H9 (cell line): ENCODE data around the gene GLYR1. TPM values are rescaled to one million over a fixed set of nuclear protein-coding genes. Genes with fewer than 3 reads are reported as not detected.

Experiments used
- DNase-seq: peaks from one replicate; pipeline ENCODE4 v3.0.0-alpha.2; 2017
- H2AFZ ChIP-seq: one replicate; pipeline ENCODE4 v1.6.1; 2013; ENCODE audit warnings: mild to moderate bottlenecking, low read length, control low read depth, moderate library complexity
- H2AK5ac ChIP-seq: 2 replicates; pipeline ENCODE4 v1.6.1; 2013; ENCODE audit warnings: low read length, control low read depth, mixed read lengths; ENCODE audit not compliant: insufficient read length
- H2BK120ac ChIP-seq: one replicate; pipeline ENCODE4 v1.6.1; 2013; ENCODE audit warnings: low read depth, mild to moderate bottlenecking, low read length, control low read depth, inconsistent platforms; ENCODE audit not compliant: poor library complexity, severe bottlenecking
- H2BK12ac ChIP-seq: 2 replicates; pipeline ENCODE4 v1.6.1; 2013; ENCODE audit warnings: low read length, control low read depth, mixed read lengths, low read depth; ENCODE audit not compliant: insufficient read length
- H2BK15ac ChIP-seq: 2 replicates; pipeline ENCODE4 v1.6.1; 2013; ENCODE audit warnings: low read depth, low read length, control low read depth
- H2BK20ac ChIP-seq: one replicate; pipeline ENCODE4 v1.6.1; 2013; ENCODE audit warnings: low read depth, mild to moderate bottlenecking, low read length, control low read depth, inconsistent platforms; ENCODE audit not compliant: poor library complexity, severe bottlenecking
- H2BK5ac ChIP-seq: 2 replicates; pipeline ENCODE4 v1.6.1; 2013; ENCODE audit warnings: low read length, control low read depth, mixed read lengths; ENCODE audit not compliant: insufficient read length
- H3K14ac ChIP-seq: 2 replicates; pipeline ENCODE4 v1.6.1; 2013; ENCODE audit warnings: low read length, control low read depth; ENCODE audit not compliant: insufficient read depth
- H3K18ac ChIP-seq: 2 replicates; pipeline ENCODE4 v1.6.1; 2013; ENCODE audit warnings: low read depth, mild to moderate bottlenecking, mixed read lengths, low read length, control low read depth; ENCODE audit not compliant: insufficient read length
- H3K23ac ChIP-seq: 2 replicates; pipeline ENCODE4 v1.6.1; 2013; ENCODE audit warnings: low read length, control low read depth, mixed read lengths, low read depth; ENCODE audit not compliant: insufficient read length
- H3K23me2 ChIP-seq: 2 replicates; pipeline ENCODE4 v1.6.1; 2013; ENCODE audit warnings: low read depth, mild to moderate bottlenecking, mixed read lengths, low read length, control low read depth; ENCODE audit not compliant: insufficient read length, poor library complexity, severe bottlenecking
- H3K27ac ChIP-seq: 2 replicates; pipeline ENCODE4 v1.5.1; 2013; ENCODE audit warnings: low read length, control low read depth, mixed read lengths, low read depth; ENCODE audit not compliant: insufficient read length
- H3K27me3 ChIP-seq: 2 replicates; pipeline ENCODE4 v1.6.1; 2013; ENCODE audit warnings: low read length, control low read depth, inconsistent platforms; ENCODE audit not compliant: insufficient read depth
- H3K4ac ChIP-seq: 2 replicates; pipeline ENCODE4 v1.6.1; 2013; ENCODE audit warnings: low read depth, mild to moderate bottlenecking, control low read depth, inconsistent platforms, low read length, moderate library complexity
- H3K4me1 ChIP-seq: 2 replicates; pipeline ENCODE4 v1.6.1; 2013; ENCODE audit warnings: low read length, control low read depth, inconsistent platforms; ENCODE audit not compliant: insufficient read depth
- H3K4me2 ChIP-seq: 2 replicates; pipeline ENCODE4 v1.6.1; 2013; ENCODE audit warnings: low read length, control low read depth, mixed read lengths; ENCODE audit not compliant: insufficient read length, insufficient read depth
- H3K56ac ChIP-seq: 2 replicates; pipeline ENCODE4 v1.6.1; 2013; ENCODE audit warnings: low read depth, mild to moderate bottlenecking, mixed read lengths, low read length, control low read depth; ENCODE audit not compliant: insufficient read length
- H3K79me1 ChIP-seq: 2 replicates; pipeline ENCODE4 v1.6.1; 2013; ENCODE audit warnings: low read depth, mild to moderate bottlenecking, moderate library complexity, low read length, control low read depth, inconsistent platforms; ENCODE audit not compliant: insufficient read depth, poor library complexity, severe bottlenecking
- H3K79me2 ChIP-seq: 2 replicates; pipeline ENCODE4 v1.6.1; 2013; ENCODE audit warnings: low read length, control low read depth, inconsistent platforms; ENCODE audit not compliant: insufficient read depth
- H3K9ac ChIP-seq: 2 replicates; pipeline ENCODE4 v1.6.1; 2013; ENCODE audit warnings: low read length, control low read depth, mixed read lengths; ENCODE audit not compliant: insufficient read length; ENCODE audit errors: extremely low read depth
- H3K9me3 ChIP-seq: one replicate; pipeline ENCODE4 v1.6.1; 2013; ENCODE audit warnings: low read depth, low read length, inconsistent platforms; ENCODE audit not compliant: control insufficient read depth
- H3T11ph ChIP-seq: one replicate; pipeline ENCODE4 v1.6.1; 2013; ENCODE audit warnings: mild to moderate bottlenecking, low read length, control low read depth, inconsistent platforms
- H4K20me1 ChIP-seq: one replicate; pipeline ENCODE4 v1.6.1; 2013; ENCODE audit not compliant: control insufficient read depth, insufficient read length, insufficient read depth
- H4K5ac ChIP-seq: 2 replicates; pipeline ENCODE4 v1.6.1; 2013; ENCODE audit warnings: low read depth, mild to moderate bottlenecking, mixed read lengths, low read length, control low read depth; ENCODE audit not compliant: insufficient read length
- H4K8ac ChIP-seq: replicated peaks from 2 replicates; pipeline ENCODE4 v1.6.1; 2013; ENCODE audit warnings: low read length, control low read depth, mixed read lengths, low read depth; ENCODE audit not compliant: insufficient read length
- H4K91ac ChIP-seq: 2 replicates; pipeline ENCODE4 v1.6.1; 2013; ENCODE audit warnings: low read depth, mild to moderate bottlenecking, moderate library complexity, mixed read lengths, low read length, control low read depth; ENCODE audit not compliant: insufficient read length
- H3K27ac Mint-ChIP-seq, 3 experiments: 2 replicates in 2 of 3; 3 replicates in 1 of 3; pipeline ENCODE4 v1.8.0; 2020 to 2021; ENCODE audit warnings: mixed read lengths in 3 of 3, mild to moderate bottlenecking in 1 of 3, moderate library complexity in 1 of 3
- H3K27me3 Mint-ChIP-seq: 2 replicates; pipeline ENCODE4 v1.8.0; 2021; ENCODE audit warnings: low read depth, mild to moderate bottlenecking, moderate library complexity, mixed read lengths
- H3K36me3 Mint-ChIP-seq, 3 experiments: 2 replicates in 2 of 3; 3 replicates in 1 of 3; pipeline ENCODE4 v1.8.0; 2020 to 2021; ENCODE audit warnings: low read depth in 3 of 3, mixed read lengths in 3 of 3; ENCODE audit not compliant: insufficient read depth in 1 of 3
- H3K4me1 Mint-ChIP-seq, 2 experiments: 2 replicates each; pipeline ENCODE4 v1.8.0; 2020; ENCODE audit warnings: mixed read lengths in 2 of 2
- H3K4me3 Mint-ChIP-seq, 2 experiments: 2 replicates in 1 of 2; 3 replicates in 1 of 2; pipeline ENCODE4 v1.8.0; 2020 to 2021; ENCODE audit warnings: mild to moderate bottlenecking in 2 of 2, mixed read lengths in 2 of 2, moderate library complexity in 1 of 2
- H3K9me3 Mint-ChIP-seq, 2 experiments: 2 replicates in 1 of 2; 3 replicates in 1 of 2; pipeline ENCODE4 v1.8.0; 2020; ENCODE audit warnings: mild to moderate bottlenecking in 2 of 2, mixed read lengths in 2 of 2, moderate library complexity in 1 of 2
- CTCF ChIP-seq: fragments of 200-600 bp; sonication (generic); conservative IDR thresholded peaks from 3 replicates; pipeline ENCODE4 v1.8.0; 2021; ENCODE audit warnings: antibody characterized with exemption, mild to moderate bottlenecking
- WGBS: extraction: QIAGEN DNeasy Blood & Tissue Kit; methylation state at CpG from one replicate; pipeline ENCODE4 v1.1.7; 2013; ENCODE audit warnings: missing lambda C conversion rate, low lambda C conversion rate, mixed read lengths; ENCODE audit not compliant: insufficient read length; ENCODE audit errors: extremely low coverage; 5-methylcytosine and 5-hydroxymethylcytosine counted together
- total RNA-seq: library from RNA; stranded (reverse); gene quantifications from 2 replicates; pipeline ENCODE4 v1.2.1, GENCODE V29; 2021

GLYR1 gene
- total RNA-seq, 1 experiment from 2014 or later: 114 TPM

- peaks cover 2% of the 10 kb centered on the region for H4K20me1 ChIP-seq
- no peak overlapping the region for H3K4me2 ChIP-seq
- no peak overlapping the region for H3K4ac ChIP-seq
- H3K56ac ChIP-seq: no peak overlapping the region
- no peak overlapping the region for H2BK20ac ChIP-seq
- no peaks in the 10 kb centered on the region for H3K79me1 ChIP-seq
- H3K14ac ChIP-seq: no peak overlapping the region
- H2BK15ac ChIP-seq: no peak overlapping the region
- H4K8ac ChIP-seq: no peak overlapping the region
- H3K4me1 ChIP-seq: no peaks in the 10 kb centered on the region
- no peaks in the 10 kb centered on the region for H3K79me2 ChIP-seq
- no peak overlapping the region for H3K23ac ChIP-seq
- no peak overlapping the region for H4K91ac ChIP-seq
- no peak overlapping the region for H3K4me3 Mint-ChIP-seq
- no peaks in the 10 kb centered on the region for H3K9me3 ChIP-seq
- peaks cover 43 to 92% (median 83%) of the 10 kb centered on the region in 3 experiments for H3K36me3 Mint-ChIP-seq
- no peak for DNase-seq
- H3T11ph ChIP-seq: no peak overlapping the region
- H2BK12ac ChIP-seq: no peak overlapping the region
- H4K5ac ChIP-seq: no peak overlapping the region
- WGBS: no CpG with 5 or more reads among the region's 8 CpGs
- TF ChIP-seq CTCF: no peak
- no peak overlapping the region for H3K9ac ChIP-seq
- no peaks in the 10 kb centered on the region for H3K4me1 Mint-ChIP-seq
- H3K27ac ChIP-seq: no peak overlapping the region
- no peaks in the 10 kb centered on the region for H3K9me3 Mint-ChIP-seq
- H2AFZ ChIP-seq: no peak overlapping the region
- H2BK5ac ChIP-seq: no peak overlapping the region
- H3K23me2 ChIP-seq: no peaks in the 10 kb centered on the region
- no peak overlapping the region for H3K18ac ChIP-seq
- H3K27me3 Mint-ChIP-seq: no peaks in the 10 kb centered on the region
- no peak overlapping the region for H2AK5ac ChIP-seq
- no peaks in the 10 kb centered on the region; the same call in 1 of the 2 replicates for H3K27me3 ChIP-seq
- peak overlapping the region in 1 of 3 experiments; percentile 32; a peak in 2 of 7 replicates for H3K27ac Mint-ChIP-seq
- no peak overlapping the region for H2BK120ac ChIP-seq
Observed at GRCh38 chr16:4874666-4875065, 27.6 kb upstream of the GLYR1 start.
